Measurements from ENCODE around the gene CPXM2. TPM values are rescaled to one million over a fixed set of nuclear protein-coding genes. Genes with fewer than 3 reads are reported as not detected.

The CPXM2 gene
- total RNA-seq, 1 experiment from 2014 or later, result not detected

GRCh38 chr10:123854498-123854897 is 37.1 kb downstream of the CPXM2 start:
- no peaks in the 10 kb centered on the region for H4K20me1 ChIP-seq (ENCODE audit: low read length)
- intact Hi-C loops (cut with micrococcal nuclease), result no loop called here
- H3K36me3 ChIP-seq (ENCODE audit: low read depth, low read length), result no peaks in the 10 kb centered on the region
- ChIA-PET CTCF (no interaction called here), POLR2A (ENCODE audit: unreplicated experiment) (no interaction called here)
- no peak for TF ChIP-seq EZH2phosphoT487 (IDR thresholded peaks at IDR 0.05; ENCODE audit: borderline replicate concordance, low read length)
- no peak for TF ChIP-seq EZH2 (IDR thresholded peaks at IDR 0.05; ENCODE audit: low read length, unreplicated experiment)
- TF ChIP-seq CTCF (conservative IDR thresholded peaks at IDR 0.05; ENCODE audit: low read depth, low read length), result no peak
- H3F3A ChIP-seq (ENCODE audit: low read length, unreplicated experiment), result no peaks in the 10 kb centered on the region
- no peak overlapping the region for H3K9ac ChIP-seq (ENCODE audit: low read length)
- no TSS peak for BruUV-seq (replicated peaks)
- H3K4me1 ChIP-seq (ENCODE audit: insufficient read depth, low read length), result no peaks in the 10 kb centered on the region
- ATAC-seq, result no peak
- no peaks in the 10 kb centered on the region for H3K79me2 ChIP-seq (ENCODE audit: low read length)
- peaks cover 65% of the 10 kb centered on the region for H3K27me3 ChIP-seq (ENCODE audit: low read length)
- H3K9me3 ChIP-seq (ENCODE audit: low read length), result no peaks in the 10 kb centered on the region
- no peak overlapping the region for H2AFZ ChIP-seq (ENCODE audit: low read length)
- no peak overlapping the region for H3K27ac ChIP-seq (ENCODE audit: low read length)
- H3K9me2 ChIP-seq (replicated peaks; ENCODE audit: low read length), result no peaks in the 10 kb centered on the region
- H3K4me2 ChIP-seq (ENCODE audit: low read length), result no peak overlapping the region
- no peak for DNase-seq
- H3K4me3 ChIP-seq (ENCODE audit: low read length), result no peak overlapping the region

- Histone ChIP-seq H3F3A (ENCODE audit: low read length, unreplicated experiment) (no peaks in the 10 kb centered on the region), H3K4me2 (ENCODE audit: low read length) (no peak overlapping the region), H3K4me1 (ENCODE audit: insufficient read depth, low read length) (no peaks in the 10 kb centered on the region), H3K9me3 (ENCODE audit: low read length) (no peaks in the 10 kb centered on the region), H3K4me3 (ENCODE audit: low read length) (no peak overlapping the region), H3K9me2 (replicated peaks; ENCODE audit: low read length) (no peaks in the 10 kb centered on the region), H3K9ac (ENCODE audit: low read length) (no peak overlapping the region), H3K27me3 (ENCODE audit: low read length) (peaks cover 60% of the 10 kb centered on the region), H3K79me2 (ENCODE audit: low read length) (no peaks in the 10 kb centered on the region), H3K36me3 (ENCODE audit: low read depth, low read length) (no peaks in the 10 kb centered on the region), H4K20me1 (ENCODE audit: low read length) (no peaks in the 10 kb centered on the region), H2AFZ (ENCODE audit: low read length) (no peak overlapping the region), H3K27ac (ENCODE audit: low read length) (no peak overlapping the region)
- BruUV-seq (replicated peaks), result no TSS peak
- TF ChIP-seq EZH2 (IDR thresholded peaks at IDR 0.05; ENCODE audit: low read length, unreplicated experiment), result no peak
- POLR2A ChIA-PET (ENCODE audit: unreplicated experiment), result no interaction called here
- intact Hi-C loops (cut with micrococcal nuclease), result no loop called here
- ATAC-seq (no peak), DNase-seq (no peak)
- CTCF ChIA-PET, result no interaction called here
These were observed 37.6 kb downstream of the CPXM2 start for GRCh38 chr10:123854003-123854402.

GRCh38 chr10:123852411-123852951 is 39.1 kb downstream of the CPXM2 start:
- no peaks in the 10 kb centered on the region for H3K79me2 ChIP-seq (ENCODE audit: low read length)
- H4K20me1 ChIP-seq (ENCODE audit: low read length), result no peaks in the 10 kb centered on the region
- H3K9me3 ChIP-seq (ENCODE audit: low read length), result no peaks in the 10 kb centered on the region
- no peak overlapping the region for H2AFZ ChIP-seq (ENCODE audit: low read length)
- H3K27ac ChIP-seq (ENCODE audit: low read length), result no peak overlapping the region
- no peaks in the 10 kb centered on the region for H3K36me3 ChIP-seq (ENCODE audit: low read depth, low read length)
- no peaks in the 10 kb centered on the region for H3K4me1 ChIP-seq (ENCODE audit: insufficient read depth, low read length)
- POLR2A ChIA-PET (ENCODE audit: unreplicated experiment), result no interaction called here
- no peak overlapping the region for H3K4me2 ChIP-seq (ENCODE audit: low read length)
- no peak for DNase-seq
- peaks cover 50% of the 10 kb centered on the region for H3K27me3 ChIP-seq (ENCODE audit: low read length)
- intact Hi-C loops (cut with micrococcal nuclease), result no loop called here
- H3K9me2 ChIP-seq (replicated peaks; ENCODE audit: low read length), result no peaks in the 10 kb centered on the region
- no peak for ATAC-seq
- no peak overlapping the region for H3K4me3 ChIP-seq (ENCODE audit: low read length)
- no peaks in the 10 kb centered on the region for H3F3A ChIP-seq (ENCODE audit: low read length, unreplicated experiment)
- TF ChIP-seq EZH2 (IDR thresholded peaks at IDR 0.05; ENCODE audit: low read length, unreplicated experiment) (no peak), CTCF (conservative IDR thresholded peaks at IDR 0.05; ENCODE audit: low read depth, low read length) (no peak), EZH2phosphoT487 (IDR thresholded peaks at IDR 0.05; ENCODE audit: borderline replicate concordance, low read length) (no peak)
- no peak overlapping the region for H3K9ac ChIP-seq (ENCODE audit: low read length)
- CTCF ChIA-PET, result no interaction called here
- no TSS peak for BruUV-seq (replicated peaks)
